ENCODE results near the gene SNRPA1.
"Not testable (repeated sequence)": the region's sequence is repeated elsewhere in the genome, so short reads cannot be mapped to it uniquely, and the experiment has no call there.

Gene SNRPA1

GRCh38 chr15:101305820-101306255 lies 10.8 kb upstream of the SNRPA1 start:
- no peaks in the 10 kb centered on the region for H3K4me1 ChIP-seq (ENCODE audit: control insufficient read depth, insufficient read depth, low read length)
- no peaks in the 10 kb centered on the region for H3K36me3 ChIP-seq (ENCODE audit: control insufficient read depth, insufficient read depth, low read length)
- H3K9ac ChIP-seq (ENCODE audit: low read length), result no peak overlapping the region
- no peak overlapping the region for H3K4me3 ChIP-seq (ENCODE audit: low read length)
- H3K9me3 ChIP-seq (ENCODE audit: control insufficient read depth, low read length), result no peaks in the 10 kb centered on the region
- H3K27me3 ChIP-seq (ENCODE audit: control insufficient read depth, insufficient read depth, low read length), result no peaks in the 10 kb centered on the region

DNA sequence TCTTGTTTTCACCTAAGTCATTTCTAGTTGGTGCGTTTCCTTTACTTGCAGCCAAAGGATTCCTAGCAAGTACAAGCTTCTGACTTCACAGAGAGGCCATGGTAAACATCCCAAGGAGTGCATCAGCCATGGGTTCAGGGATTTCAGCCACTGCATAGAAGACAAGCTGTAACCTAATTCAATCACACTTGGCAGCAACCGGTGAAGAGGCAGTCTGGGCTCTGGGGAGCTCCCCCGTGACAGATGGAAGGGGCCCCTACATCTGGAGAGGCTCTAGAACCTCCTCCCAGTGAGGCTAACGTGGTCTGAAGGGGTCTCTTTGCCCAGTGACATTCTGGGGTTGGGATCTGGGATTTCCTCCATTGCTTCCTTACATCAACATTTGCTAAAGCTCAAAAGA lies 8.4 kb upstream of the SNRPA1 start:
- Histone ChIP-seq H3K36me3 (ENCODE audit: control insufficient read depth, insufficient read depth, low read length) (no peaks in the 10 kb centered on the region), H3K9me3 (ENCODE audit: control insufficient read depth, low read length) (no peaks in the 10 kb centered on the region), H3K27me3 (ENCODE audit: control insufficient read depth, insufficient read depth, low read length) (no peaks in the 10 kb centered on the region), H3K9ac (ENCODE audit: low read length) (no peak overlapping the region), H3K4me3 (ENCODE audit: low read length) (no peak overlapping the region), H3K4me1 (ENCODE audit: control insufficient read depth, insufficient read depth, low read length) (no peaks in the 10 kb centered on the region)

DNA sequence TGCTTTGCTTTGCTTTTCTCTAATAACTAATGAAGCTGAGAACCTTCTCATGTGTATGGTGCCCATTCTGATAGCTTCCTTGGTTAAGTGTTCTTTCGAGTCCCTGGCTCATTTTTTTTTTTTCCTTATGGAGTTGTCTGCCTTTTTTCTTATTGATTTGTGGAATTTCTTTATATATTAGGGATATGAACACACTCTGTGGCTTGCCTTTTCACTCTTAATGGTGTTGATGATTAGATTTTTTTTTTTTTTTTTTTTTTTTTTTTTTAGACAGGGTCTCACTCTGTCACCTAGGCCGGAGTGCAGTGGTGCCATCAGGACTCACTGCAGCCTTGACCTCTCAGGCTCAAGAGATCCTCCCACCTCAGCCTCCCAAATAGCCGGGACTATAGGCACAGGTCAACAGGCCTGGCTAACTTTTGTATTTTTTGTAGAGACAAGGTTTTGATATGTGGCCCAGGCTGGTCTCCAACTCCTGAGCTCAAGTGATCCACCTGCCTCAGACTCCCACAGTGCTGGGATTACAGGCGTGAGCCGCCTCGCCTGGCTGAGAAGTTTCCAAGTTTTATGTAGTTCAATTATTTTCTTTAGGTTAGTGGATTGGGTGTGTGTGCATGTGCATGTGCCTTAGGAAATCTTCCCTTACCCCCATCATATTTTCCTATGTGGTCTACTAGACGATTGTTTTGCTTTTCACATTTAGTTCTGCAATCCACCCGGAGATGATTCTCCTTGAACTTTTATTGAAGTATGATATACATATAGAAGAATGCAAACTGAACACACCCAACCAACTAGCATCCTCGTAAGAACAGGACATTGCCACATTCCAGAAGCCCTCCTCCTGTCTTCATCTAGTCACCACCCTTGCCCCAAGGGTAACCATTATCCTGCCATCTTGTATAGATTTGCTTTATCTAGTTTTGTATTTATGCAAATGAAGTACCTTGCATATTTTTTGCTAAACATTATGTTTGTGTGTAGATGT lies 1.7 kb upstream of the SNRPA1 start:
- H3K4me3 ChIP-seq (ENCODE audit: low read length), result no peak overlapping the region
- H3K4me1 ChIP-seq (ENCODE audit: control insufficient read depth, insufficient read depth, low read length), result peaks cover 6% of the 10 kb centered on the region
- no peaks in the 10 kb centered on the region for H3K36me3 ChIP-seq (ENCODE audit: control insufficient read depth, insufficient read depth, low read length)
- H3K9me3 ChIP-seq (ENCODE audit: control insufficient read depth, low read length), result no peaks in the 10 kb centered on the region
- no peaks in the 10 kb centered on the region for H3K27me3 ChIP-seq (ENCODE audit: control insufficient read depth, insufficient read depth, low read length)
- H3K9ac ChIP-seq (ENCODE audit: low read length), result no peak overlapping the region

DNA sequence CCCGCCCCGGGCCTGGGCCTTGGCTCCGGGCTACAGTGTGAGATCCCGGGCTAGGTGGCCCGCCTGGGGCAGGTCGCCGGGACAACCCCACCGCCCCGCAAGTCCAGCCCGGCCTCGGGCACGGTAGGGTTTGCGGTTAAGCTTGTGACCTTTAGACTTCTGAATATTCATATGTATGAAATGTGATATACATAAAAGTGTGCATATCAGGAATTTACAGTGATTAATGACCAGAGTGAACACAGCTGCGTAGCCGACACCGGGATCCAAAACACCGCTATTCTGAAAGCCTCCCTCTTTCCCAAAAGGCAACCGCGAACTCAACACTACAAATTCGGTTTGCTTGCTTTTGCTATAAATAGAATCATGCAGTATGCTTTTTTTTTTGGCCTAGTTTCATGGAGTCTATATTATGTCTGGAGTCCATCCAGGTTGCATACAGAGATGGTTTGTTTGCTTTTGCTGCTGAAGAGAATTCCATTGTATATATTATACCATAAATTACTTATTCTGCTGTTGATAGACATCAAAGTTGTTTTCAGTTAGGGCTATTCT lies 636 bp upstream of the SNRPA1 start:
- H3K9ac ChIP-seq (ENCODE audit: low read length), result peak overlapping the region; percentile 85

DNA sequence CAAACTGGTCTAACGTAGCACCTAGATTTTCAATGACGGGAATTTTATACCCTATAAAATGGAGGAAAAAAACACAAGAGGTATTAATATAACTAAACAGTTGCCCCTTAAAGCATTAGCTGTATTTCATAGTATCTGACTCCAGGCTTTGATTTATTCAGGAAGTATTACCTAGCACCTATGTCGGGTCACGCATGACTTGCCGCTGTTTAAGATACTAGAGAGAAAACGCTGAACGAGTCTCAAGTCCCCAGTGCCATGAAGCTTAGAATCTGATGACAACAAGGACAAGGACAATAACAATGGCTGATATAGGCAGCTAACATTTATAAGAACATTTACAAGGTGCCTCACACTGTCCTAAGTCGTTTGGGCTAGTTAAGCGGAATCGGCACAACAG lies 1.9 kb downstream of the SNRPA1 start:
- H3K9me3 ChIP-seq (ENCODE audit: control insufficient read depth, low read length), result no peaks in the 10 kb centered on the region
- H3K9ac ChIP-seq (ENCODE audit: low read length), result peak overlapping the region; percentile 42
- H3K36me3 ChIP-seq (ENCODE audit: control insufficient read depth, insufficient read depth, low read length), result no peaks in the 10 kb centered on the region
- H3K4me3 ChIP-seq (ENCODE audit: low read length), result no peak overlapping the region
- peaks cover 6% of the 10 kb centered on the region for H3K4me1 ChIP-seq (ENCODE audit: control insufficient read depth, insufficient read depth, low read length)
- no peaks in the 10 kb centered on the region for H3K27me3 ChIP-seq (ENCODE audit: control insufficient read depth, insufficient read depth, low read length)

More for the DNA sequence above, 636 bp upstream of the SNRPA1 start:
- peak overlapping the region; percentile 80 for H3K4me3 ChIP-seq (ENCODE audit: low read length)
- no peaks in the 10 kb centered on the region for H3K36me3 ChIP-seq (ENCODE audit: control insufficient read depth, insufficient read depth, low read length)
- no peaks in the 10 kb centered on the region for H3K27me3 ChIP-seq (ENCODE audit: control insufficient read depth, insufficient read depth, low read length)
- no peaks in the 10 kb centered on the region for H3K9me3 ChIP-seq (ENCODE audit: control insufficient read depth, low read length)
- H3K4me1 ChIP-seq (ENCODE audit: control insufficient read depth, insufficient read depth, low read length), result peaks cover 6% of the 10 kb centered on the region

- Histone ChIP-seq H3K9me3 (ENCODE audit: control insufficient read depth, low read length) (no peaks in the 10 kb centered on the region), H3K4me1 (ENCODE audit: control insufficient read depth, insufficient read depth, low read length) (peaks cover 6% of the 10 kb centered on the region), H3K27me3 (ENCODE audit: control insufficient read depth, insufficient read depth, low read length) (no peaks in the 10 kb centered on the region), H3K9ac (ENCODE audit: low read length) (no peak overlapping the region), H3K4me3 (ENCODE audit: low read length) (no peak overlapping the region), H3K36me3 (ENCODE audit: control insufficient read depth, insufficient read depth, low read length) (no peaks in the 10 kb centered on the region)
Observed at GRCh38 chr15:101288905-101289513, 6.0 kb downstream of the SNRPA1 start.

GRCh38 chr15:101287342-101287741 lies 7.7 kb downstream of the SNRPA1 start:
- H3K4me3 ChIP-seq (ENCODE audit: low read length); H3K27me3 ChIP-seq (ENCODE audit: control insufficient read depth, insufficient read depth, low read length); H3K9ac ChIP-seq (ENCODE audit: low read length); H3K9me3 ChIP-seq (ENCODE audit: control insufficient read depth, low read length); H3K36me3 ChIP-seq (ENCODE audit: control insufficient read depth, insufficient read depth, low read length); H3K4me1 ChIP-seq (ENCODE audit: control insufficient read depth, insufficient read depth, low read length): not testable (repeated sequence)

DNA sequence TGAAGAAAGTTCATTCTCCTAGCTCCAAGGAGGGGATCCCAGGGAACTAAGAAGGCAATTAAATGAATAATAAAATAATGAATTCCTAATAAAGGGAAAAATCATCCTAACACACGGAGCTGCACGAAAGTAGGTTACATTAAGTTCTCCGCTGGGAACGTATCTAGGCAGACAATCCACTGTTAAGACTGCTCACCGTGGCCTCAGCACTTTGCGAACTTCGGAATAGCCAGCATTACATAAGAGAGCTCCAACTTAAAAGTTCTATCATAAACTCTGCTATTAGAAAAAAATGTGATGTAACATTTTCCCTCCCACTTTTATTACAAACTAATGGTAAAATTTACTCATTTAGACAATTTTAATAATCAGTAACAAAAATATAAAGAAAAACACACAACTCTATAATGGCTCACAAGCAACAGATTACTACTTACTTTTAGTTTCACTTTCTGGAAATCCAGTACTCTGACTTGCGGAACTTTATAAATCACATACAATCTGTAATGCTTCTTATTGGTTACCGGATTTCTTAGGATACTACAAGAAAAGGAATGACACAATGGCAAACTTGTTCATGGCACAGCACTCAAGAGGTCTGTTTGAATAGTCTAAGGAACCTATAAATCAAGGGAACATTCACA lies 8.5 kb downstream of the SNRPA1 start:
- H3K36me3 ChIP-seq (ENCODE audit: control insufficient read depth, insufficient read depth, low read length), result no peaks in the 10 kb centered on the region
- H3K27me3 ChIP-seq (ENCODE audit: control insufficient read depth, insufficient read depth, low read length), result no peaks in the 10 kb centered on the region
- H3K4me3 ChIP-seq (ENCODE audit: low read length), result no peak overlapping the region
- H3K9ac ChIP-seq (ENCODE audit: low read length), result no peak overlapping the region
- H3K4me1 ChIP-seq (ENCODE audit: control insufficient read depth, insufficient read depth, low read length), result no peaks in the 10 kb centered on the region
- no peaks in the 10 kb centered on the region for H3K9me3 ChIP-seq (ENCODE audit: control insufficient read depth, low read length)

DNA sequence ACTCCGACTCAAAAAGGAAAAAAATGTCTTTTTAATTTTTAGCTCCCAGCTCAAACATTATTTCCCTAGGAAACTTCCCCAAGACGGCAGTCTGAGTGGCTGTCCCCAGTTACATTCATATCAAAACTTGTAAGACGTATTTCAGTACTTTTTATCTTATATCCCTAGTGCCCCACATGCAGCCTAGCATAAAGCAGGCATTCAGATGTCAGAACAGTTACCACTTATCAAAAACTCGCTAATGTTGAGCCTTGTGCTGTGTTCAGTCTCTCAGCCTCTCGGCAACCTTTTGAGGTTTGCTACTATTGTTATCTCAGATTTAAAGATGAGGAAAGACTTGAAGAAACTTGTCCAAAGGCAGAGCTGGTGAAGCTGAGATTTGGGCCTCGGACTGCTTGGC lies 11.1 kb downstream of the SNRPA1 start:
- H3K36me3 ChIP-seq (ENCODE audit: control insufficient read depth, insufficient read depth, low read length), result no peaks in the 10 kb centered on the region
- no peaks in the 10 kb centered on the region for H3K9me3 ChIP-seq (ENCODE audit: control insufficient read depth, low read length)

GRCh38 chr15:101280007-101280406 lies 15.0 kb downstream of the SNRPA1 start:
- Histone ChIP-seq H3K9ac (ENCODE audit: low read length) (no peak overlapping the region), H3K36me3 (ENCODE audit: control insufficient read depth, insufficient read depth, low read length) (no peaks in the 10 kb centered on the region), H3K4me3 (ENCODE audit: low read length) (no peak overlapping the region), H3K27me3 (ENCODE audit: control insufficient read depth, insufficient read depth, low read length) (no peaks in the 10 kb centered on the region), H3K4me1 (ENCODE audit: control insufficient read depth, insufficient read depth, low read length) (peaks cover 5% of the 10 kb centered on the region), H3K9me3 (ENCODE audit: control insufficient read depth, low read length) (no peaks in the 10 kb centered on the region)

More for the DNA sequence above, 11.1 kb downstream of the SNRPA1 start:
- Histone ChIP-seq H3K27me3 (ENCODE audit: control insufficient read depth, insufficient read depth, low read length) (no peaks in the 10 kb centered on the region), H3K4me1 (ENCODE audit: control insufficient read depth, insufficient read depth, low read length) (no peaks in the 10 kb centered on the region), H3K4me3 (ENCODE audit: low read length) (no peak overlapping the region), H3K9ac (ENCODE audit: low read length) (no peak overlapping the region)

GRCh38 chr15:101277943-101278564 lies 17.0 kb downstream of the SNRPA1 start:
- Histone ChIP-seq H3K9ac (ENCODE audit: low read length) (peak overlapping the region; percentile 20), H3K9me3 (ENCODE audit: control insufficient read depth, low read length) (no peaks in the 10 kb centered on the region), H3K36me3 (ENCODE audit: control insufficient read depth, insufficient read depth, low read length) (peaks cover 12% of the 10 kb centered on the region), H3K27me3 (ENCODE audit: control insufficient read depth, insufficient read depth, low read length) (no peaks in the 10 kb centered on the region), H3K4me3 (ENCODE audit: low read length) (no peak overlapping the region), H3K4me1 (ENCODE audit: control insufficient read depth, insufficient read depth, low read length) (peaks cover 5% of the 10 kb centered on the region)

Measured in mucosa of stomach (tissue), 1 donor.